Measurements from ENCODE around the gene OR3A1. TPM values are rescaled to one million over a fixed set of nuclear protein-coding genes. Genes with fewer than 3 reads are reported as not detected.
"Not testable (repeated sequence)": the region's sequence is repeated elsewhere in the genome, so short reads cannot be mapped to it uniquely, and the experiment has no call there.

Gene OR3A1
- total and polyA plus RNA-seq, 2 of the 8 experiments (the other 6 are each of a cell fraction or from before 2014, with no cell fraction given) = not detected

DNA sequence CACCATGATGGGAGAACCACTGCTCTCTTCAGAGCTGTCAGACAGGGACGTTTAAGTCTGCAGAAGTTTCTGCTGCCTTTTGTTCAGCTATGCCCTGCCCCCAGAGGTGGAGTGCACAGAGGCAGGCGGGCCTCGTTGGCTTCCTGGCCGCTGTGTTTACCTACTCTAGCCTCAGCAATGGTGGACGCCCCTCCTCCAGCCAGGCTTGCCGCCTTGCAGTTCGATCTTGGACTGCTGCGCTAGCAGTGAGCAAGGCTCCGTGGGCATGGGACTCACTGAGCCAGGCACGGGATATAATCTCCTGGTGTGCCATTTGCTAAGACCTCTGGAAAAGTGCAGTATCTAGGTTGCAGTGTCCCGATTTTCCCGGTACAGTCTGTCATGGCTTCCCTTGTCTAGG, 44.6 kb upstream of the OR3A1 start:
- WGBS, 2 experiments (ENCODE audit: extremely low coverage in 1 of 2, insufficient coverage in 1 of 2, insufficient read length in 1 of 2, insufficient replicate concordance in 2 of 2, low coverage in 1 of 2, low lambda C conversion rate in 2 of 2, missing lambda C conversion rate in 1 of 2) = 83% methylated on average over 12 of the region's 12 CpGs; no CpG with 5 or more reads in 1 of the 2 experiments
- H4K20me1 ChIP-seq (replicated peaks in 1 of 2; ENCODE audit: control insufficient read depth in 1 of 2, insufficient read depth in 2 of 2, low read length in 2 of 2); FAIRE-seq; H3K27ac ChIP-seq (ENCODE audit: low read depth, low read length); H4K91ac ChIP-seq (replicated peaks; ENCODE audit: insufficient read length, low read length); H3K36me3 ChIP-seq (ENCODE audit: control insufficient read depth in 2 of 4, insufficient read depth in 4 of 4, low read length in 3 of 4); H2AK5ac ChIP-seq (ENCODE audit: low read depth, low read length); H2AFZ ChIP-seq (ENCODE audit: low read length); H3K4me2 ChIP-seq (ENCODE audit: insufficient read depth in 1 of 2, low read depth in 2 of 2, low read length in 2 of 2); CTCF ChIA-PET (ENCODE audit: partially characterized antibody); H4K8ac ChIP-seq (ENCODE audit: extremely low read depth, insufficient read depth, low read length); H3K4me3 ChIP-seq (ENCODE audit: extremely low read depth in 1 of 4, insufficient read depth in 2 of 4, low read depth in 3 of 4, low read length in 4 of 4); POLR2A ChIA-PET (ENCODE audit: partially characterized antibody); H2BK5ac ChIP-seq (ENCODE audit: low read depth, low read length); H2BK15ac ChIP-seq (ENCODE audit: low read length); H3K14ac ChIP-seq (ENCODE audit: insufficient read length); H3K27me3 ChIP-seq (replicated peaks in 1 of 4; ENCODE audit: control insufficient read depth in 3 of 4, extremely low read depth in 1 of 4, insufficient read depth in 3 of 4, low read length in 3 of 4); DNase-seq (ENCODE audit: low read depth in 1 of 2, low spot score in 2 of 2); H3K79me2 ChIP-seq (ENCODE audit: control insufficient read depth in 1 of 2, insufficient read depth in 2 of 2, low read length in 2 of 2); H3K56ac ChIP-seq (replicated peaks; ENCODE audit: insufficient read length, low read depth, low read length); H3K9ac ChIP-seq (replicated peaks in 1 of 4; ENCODE audit: extremely low read depth in 1 of 4, low read depth in 3 of 4, low read length in 3 of 4); H3K4ac ChIP-seq (replicated peaks; ENCODE audit: insufficient read length, low read depth, low read length); H3K79me1 ChIP-seq (ENCODE audit: low read depth, low read length); H2BK20ac ChIP-seq (ENCODE audit: low read length); H3K23me2 ChIP-seq (ENCODE audit: low read depth, low read length); H3K18ac ChIP-seq (ENCODE audit: extremely low read depth, low read length); H3K4me1 ChIP-seq (replicated peaks in 1 of 4; ENCODE audit: control insufficient read depth in 3 of 4, insufficient read depth in 4 of 4, low read length in 3 of 4); H2BK12ac ChIP-seq (ENCODE audit: low read depth, low read length); H4K5ac ChIP-seq (ENCODE audit: insufficient read length, low read depth, low read length); H3K23ac ChIP-seq (ENCODE audit: insufficient read length); H2BK120ac ChIP-seq (replicated peaks; ENCODE audit: low read depth, low read length): not testable (repeated sequence)
- peaks cover 27 to 34% of the 10 kb centered on the region in 2 experiments for H3K9me3 ChIP-seq (ENCODE audit: insufficient read depth in 2 of 2, low read depth in 1 of 2, low read length in 1 of 2)

Measured in H1 (cell line).